Measurements from ENCODE around the gene RAD51C. TPM values are rescaled to one million over a fixed set of nuclear protein-coding genes. Genes with fewer than 3 reads are reported as not detected.

RAD51C gene
- 24.4 and 28.5 TPM in 2 replicates for total RNA-seq

DNA sequence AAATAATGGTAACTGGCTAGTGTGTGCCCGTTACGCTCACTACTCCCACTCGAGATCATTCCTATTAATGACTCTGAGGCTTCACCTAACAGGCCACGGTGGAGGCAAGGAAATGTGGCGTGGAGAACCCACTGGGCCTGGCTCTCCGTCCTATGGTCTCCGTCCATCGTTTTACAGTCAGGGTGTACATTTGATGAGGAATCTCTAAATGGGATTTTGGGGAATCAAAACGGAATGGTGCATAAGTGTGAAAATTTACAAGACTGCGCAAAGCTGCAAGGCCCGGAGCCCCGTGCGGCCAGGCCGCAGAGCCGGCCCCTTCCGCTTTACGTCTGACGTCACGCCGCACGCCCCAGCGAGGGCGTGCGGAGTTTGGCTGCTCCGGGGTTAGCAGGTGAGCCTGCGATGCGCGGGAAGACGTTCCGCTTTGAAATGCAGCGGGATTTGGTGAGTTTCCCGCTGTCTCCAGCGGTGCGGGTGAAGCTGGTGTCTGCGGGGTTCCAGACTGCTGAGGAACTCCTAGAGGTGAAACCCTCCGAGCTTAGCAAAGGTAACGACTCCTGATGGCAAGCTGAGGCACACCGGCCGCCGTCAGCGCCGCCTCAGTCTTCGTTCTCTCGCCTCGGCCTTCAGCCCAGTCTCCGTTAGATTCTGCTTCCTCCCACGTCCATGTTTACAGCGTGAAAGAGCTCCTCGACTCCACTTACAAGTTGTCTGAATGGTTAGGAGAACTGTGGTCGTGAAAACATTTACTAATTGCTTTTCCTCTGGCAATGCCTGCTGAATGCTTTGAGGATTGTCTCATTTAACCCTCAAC lies at the start of gene RAD51C:
TSS of gene RAD51C (plus strand) at position 364 of the 817 bp plus-strand sequence. CDS start at position 406, 42 bp downstream.

DNA sequence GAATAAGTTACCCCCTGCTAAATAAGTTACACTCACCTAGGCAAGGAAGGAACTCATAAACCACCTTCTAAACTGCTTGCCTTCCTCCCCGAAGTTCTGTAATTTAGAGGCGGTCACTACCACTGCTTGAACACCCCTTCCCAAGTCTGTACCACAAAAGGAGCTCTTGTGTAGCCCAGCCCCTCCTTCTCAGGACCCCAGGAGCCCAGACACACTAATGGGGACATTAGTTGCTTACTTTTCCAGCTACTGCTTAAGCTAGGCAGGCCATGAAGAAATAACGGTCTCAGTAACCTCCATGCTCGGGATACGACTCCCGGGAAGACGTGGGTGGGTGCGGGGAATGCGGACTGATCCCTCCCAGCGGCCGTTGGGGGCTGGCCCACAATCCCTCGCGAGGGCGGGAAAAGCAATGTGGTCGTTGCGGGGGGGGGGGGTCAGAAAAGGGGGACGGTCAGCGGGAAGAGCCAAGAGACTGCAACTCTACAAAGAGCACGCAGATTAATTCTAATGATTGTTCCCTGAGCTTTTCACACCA lies 632 bp upstream of the RAD51C start, which contains the start of gene TEX14:
TSS of gene TEX14 (minus strand) at position 345 of the 538 bp plus-strand sequence. CDS start 40,044 bp downstream, outside the sequence.

DNA sequence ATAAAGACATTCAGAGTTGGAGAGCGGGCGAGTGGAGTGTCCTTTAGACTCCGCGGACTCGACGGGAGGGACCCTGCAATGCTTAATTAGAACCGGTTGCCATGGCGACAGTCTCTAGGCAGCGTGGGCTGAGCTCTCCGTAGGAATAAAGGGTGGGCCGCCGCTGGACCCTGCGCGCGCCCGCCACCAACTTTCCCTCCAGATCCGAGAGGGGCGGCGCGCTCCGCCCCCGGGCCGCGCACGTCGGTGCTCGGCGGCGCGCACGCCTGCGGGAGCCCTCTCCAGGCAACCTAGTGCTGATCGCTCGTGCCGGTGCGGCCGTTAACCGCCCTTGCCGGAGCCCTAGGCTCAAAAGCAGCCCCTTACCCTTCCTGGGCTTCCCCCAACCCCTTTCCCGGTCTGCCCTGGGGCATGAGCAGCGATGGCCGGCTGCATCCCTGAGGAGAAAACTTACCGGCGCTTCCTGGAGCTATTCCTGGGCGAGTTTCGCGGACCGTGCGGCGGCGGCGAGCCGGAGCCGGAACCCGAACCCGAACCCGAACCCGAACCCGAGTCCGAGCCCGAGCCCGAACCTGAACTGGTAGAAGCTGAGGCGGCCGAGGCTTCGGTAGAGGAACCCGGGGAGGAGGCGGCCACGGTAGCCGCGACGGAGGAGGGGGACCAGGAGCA lies 63.3 kb downstream of the RAD51C start, which contains the start of gene PPM1E:
TSS of gene PPM1E (plus strand) at position 278 of the 669 bp plus-strand sequence.

Other genes starting within 250 kb of the RAD51C start
- under 0.01 TPM in 1 of 2 replicates, not detected in the other for gene HSF5, start 204.2 kb upstream of the RAD51C start, total RNA-seq
- gene MTMR4, start 178.0 kb upstream of the RAD51C start, total RNA-seq, result 44.5 and 59.8 TPM in 2 replicates
- gene TEX14, start 557 bp upstream of the RAD51C start, total RNA-seq, result under 0.01 and 0.05 TPM in 2 replicates
- under 0.01 and 0.14 TPM in 2 replicates for gene PPM1E, start 63.3 kb downstream of the RAD51C start, total RNA-seq